AG09319 (cell line): ENCODE data around the gene SOHLH1.

Experiments used
- DNase-seq: peaks from one replicate; pipeline ENCODE4 v3.0.0-alpha.2; 2010; ENCODE audit warnings: low read depth; ENCODE audit errors: extremely low read depth
- TF ChIP-seq, protein P1 (sequence below): IDR thresholded peaks from 2 replicates; pipeline ENCODE4 v1.5.1; 2011; ENCODE audit warnings: low read depth, mild to moderate bottlenecking, inconsistent platforms, low read length, moderate library complexity

SOHLH1 gene

DNA sequence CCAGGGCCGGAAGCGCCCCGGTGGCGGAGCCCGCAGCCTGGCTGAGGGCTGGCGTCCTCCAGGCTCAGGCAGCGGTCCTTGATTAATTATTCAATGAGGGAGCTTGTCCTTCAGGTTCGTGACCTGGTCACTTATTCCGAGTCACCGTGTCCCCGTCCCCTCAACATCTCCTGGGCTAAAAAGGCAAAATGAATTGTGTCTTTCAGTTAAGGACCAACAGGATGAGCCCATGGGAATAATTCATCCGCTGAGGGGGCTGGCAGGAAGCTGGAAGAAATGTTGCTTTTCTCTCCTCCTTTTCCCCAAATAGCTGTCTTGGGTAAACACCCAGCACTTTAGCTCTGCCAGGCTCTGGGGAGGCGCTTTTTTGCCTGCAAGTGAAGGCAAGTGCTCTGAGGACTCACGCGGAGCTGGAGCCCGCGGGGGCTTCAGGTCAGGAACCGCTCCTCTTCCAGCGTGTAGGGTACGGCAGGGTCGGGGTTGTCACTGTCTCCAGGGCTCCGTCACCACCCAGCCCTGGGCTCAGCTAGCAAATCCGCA, 15.8 kb upstream of the SOHLH1 start:
- DNase-seq, result no peak
- TF ChIP-seq, protein P1, sequence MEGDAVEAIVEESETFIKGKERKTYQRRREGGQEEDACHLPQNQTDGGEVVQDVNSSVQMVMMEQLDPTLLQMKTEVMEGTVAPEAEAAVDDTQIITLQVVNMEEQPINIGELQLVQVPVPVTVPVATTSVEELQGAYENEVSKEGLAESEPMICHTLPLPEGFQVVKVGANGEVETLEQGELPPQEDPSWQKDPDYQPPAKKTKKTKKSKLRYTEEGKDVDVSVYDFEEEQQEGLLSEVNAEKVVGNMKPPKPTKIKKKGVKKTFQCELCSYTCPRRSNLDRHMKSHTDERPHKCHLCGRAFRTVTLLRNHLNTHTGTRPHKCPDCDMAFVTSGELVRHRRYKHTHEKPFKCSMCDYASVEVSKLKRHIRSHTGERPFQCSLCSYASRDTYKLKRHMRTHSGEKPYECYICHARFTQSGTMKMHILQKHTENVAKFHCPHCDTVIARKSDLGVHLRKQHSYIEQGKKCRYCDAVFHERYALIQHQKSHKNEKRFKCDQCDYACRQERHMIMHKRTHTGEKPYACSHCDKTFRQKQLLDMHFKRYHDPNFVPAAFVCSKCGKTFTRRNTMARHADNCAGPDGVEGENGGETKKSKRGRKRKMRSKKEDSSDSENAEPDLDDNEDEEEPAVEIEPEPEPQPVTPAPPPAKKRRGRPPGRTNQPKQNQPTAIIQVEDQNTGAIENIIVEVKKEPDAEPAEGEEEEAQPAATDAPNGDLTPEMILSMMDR, result no peak

DNA sequence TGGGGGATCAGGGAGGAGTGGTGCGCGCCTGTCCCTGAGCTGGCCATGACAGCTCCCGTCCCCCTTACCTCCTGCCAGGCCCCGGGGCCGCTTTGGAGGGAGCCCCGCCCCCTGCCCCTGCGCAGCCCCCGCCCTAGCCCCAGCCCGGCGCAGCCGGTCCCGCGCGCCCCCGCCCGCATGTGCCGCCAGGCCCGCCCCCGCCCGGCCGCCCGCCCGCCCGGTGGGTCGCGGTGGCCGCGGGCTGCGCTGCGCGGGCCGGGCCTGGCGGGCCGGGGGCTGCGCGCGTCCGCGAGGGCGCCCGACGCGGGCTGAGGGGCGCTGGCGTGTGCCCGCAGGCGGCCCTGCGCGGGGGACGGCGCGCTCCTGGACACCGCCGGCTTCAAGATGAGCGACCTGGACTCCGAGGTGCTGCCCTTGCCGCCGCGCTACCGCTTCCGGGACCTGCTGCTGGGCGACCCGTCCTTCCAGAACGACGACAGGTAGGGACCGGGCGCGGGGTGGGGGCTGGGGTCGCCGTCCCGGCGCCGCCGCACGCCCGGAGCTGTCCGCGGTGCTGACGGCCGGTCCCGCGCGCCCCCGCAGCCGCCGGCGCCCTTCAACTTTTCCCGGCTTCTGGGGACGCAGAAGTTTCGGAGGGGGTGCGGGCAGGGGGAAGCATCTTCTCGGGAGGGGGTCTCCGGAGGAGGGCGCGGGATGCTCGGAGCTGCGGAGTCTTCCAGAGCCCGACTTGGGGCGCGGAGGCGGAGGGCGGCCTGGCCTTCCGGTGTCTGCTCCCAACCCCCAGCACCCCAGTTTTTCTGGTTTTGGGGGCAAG, 15.2 kb upstream of the SOHLH1 start:
- DNase-seq, result no peak
- TF ChIP-seq, protein P1, result no peak

DNA sequence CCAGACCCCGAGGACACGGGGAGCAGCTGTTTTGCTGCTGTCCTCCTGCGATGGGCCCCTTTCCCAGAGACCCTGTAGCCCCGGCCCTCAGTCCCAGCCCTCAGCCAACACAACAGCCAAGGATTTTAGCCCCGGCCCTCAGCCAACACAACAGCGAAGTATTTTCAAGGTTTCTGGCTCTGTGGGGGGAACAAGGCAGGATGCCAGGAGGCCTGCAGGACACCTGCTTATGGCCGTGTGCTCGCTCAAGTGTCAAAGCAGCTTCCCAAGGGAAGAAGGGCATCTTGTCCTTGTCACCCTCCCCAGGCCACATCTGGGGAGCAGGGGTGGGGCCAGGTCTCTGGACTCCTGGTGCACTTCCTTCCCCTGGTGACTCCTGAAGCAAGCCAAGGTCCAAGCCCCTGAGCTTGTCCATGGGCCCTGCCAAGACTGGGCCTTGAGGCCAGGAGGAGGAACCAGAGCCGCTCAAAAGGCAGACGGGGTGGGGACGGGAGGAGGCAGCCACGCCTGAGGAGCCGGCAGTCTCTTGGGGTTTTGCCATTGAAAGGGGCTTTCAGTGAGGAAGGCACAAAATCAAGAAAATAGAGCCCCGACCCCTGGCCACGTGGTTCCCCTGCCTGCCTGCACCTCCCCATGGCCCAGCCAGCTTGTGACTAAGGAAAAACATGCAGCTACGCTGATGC, 13.5 kb upstream of the SOHLH1 start:
- TF ChIP-seq, protein P1, result no peak
- no peak for DNase-seq

DNA sequence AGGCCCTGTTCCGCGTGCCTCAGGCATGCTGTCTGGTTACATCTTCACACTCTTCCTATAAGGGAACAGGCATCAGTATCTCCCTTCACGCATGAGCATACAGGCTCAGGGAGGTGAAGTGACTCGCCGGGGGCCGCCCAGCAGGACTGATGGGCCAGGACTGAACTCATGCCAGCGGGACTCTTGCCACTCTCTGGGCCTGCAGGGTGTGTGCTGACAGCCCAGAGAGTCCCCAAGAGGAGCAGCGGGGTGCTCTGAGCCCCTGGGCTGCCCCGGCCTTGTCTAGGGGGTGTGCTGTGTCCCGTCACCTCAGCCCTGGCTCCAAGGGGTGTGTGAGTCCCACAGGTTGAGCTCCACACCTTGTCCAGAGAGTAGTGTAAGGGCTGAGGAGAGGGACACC, 12.6 kb upstream of the SOHLH1 start:
- DNase-seq, result no peak
- TF ChIP-seq, protein P1, result no peak

DNA sequence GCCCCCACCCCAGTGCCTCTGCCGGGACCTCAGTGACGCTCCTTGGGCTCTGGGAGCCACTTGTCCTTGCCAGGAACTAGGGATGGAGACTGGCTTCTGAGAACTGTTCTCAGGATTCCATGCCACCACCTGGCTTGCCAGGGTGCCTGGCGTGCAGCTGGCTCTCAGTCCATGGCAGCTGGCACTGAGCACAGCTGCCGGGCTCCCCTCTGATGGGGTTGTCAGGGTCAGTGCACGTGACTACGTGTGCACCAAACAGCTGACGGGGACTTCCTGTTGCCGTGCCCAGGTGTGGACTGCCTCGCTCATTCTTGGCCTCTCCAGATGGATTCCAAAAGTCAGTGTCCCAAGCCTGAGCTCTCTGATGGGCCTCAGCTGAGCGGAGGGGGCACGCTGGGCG, 12.1 kb upstream of the SOHLH1 start:
- TF ChIP-seq, protein P1, result no peak
- DNase-seq, result no peak

DNA sequence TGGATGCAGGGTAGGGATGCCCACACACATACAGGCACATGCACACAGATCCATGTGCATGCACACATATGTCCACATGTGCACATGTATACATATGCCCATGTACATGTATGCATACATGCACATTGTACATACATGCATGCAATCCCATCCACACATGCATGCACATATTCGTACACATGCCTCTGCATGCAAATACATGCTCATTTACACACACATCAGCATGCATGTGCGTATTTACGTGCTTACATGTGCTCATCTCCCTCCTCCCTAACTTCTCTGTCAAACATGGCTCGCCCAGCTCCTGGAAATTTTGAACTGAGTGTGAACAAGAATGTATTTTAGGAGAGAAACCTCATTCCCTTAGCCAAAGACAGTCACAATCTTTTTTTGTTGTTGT, 8.9 kb upstream of the SOHLH1 start:
- TF ChIP-seq, protein P1, result no peak
- no peak for DNase-seq
